ENCODE measurements around the gene ZNF500. TPM values are rescaled to one million over a fixed set of nuclear protein-coding genes. Genes with fewer than 3 reads are reported as not detected.

The ZNF500 gene
- total RNA-seq, 1 experiment from 2014 or later: 10.4 TPM

GRCh38 chr16:4783951-4784336 is 17.0 kb upstream of the ZNF500 start:
- ChIA-PET POLR2A (ENCODE audit: unreplicated experiment) (no interaction called here), CTCF (no interaction called here)
- Histone ChIP-seq H3K36me3 (ENCODE audit: low read depth, low read length) (no peaks in the 10 kb centered on the region), H3K9me3 (ENCODE audit: low read length) (no peaks in the 10 kb centered on the region), H3K4me3 (ENCODE audit: low read length) (no peak overlapping the region), H3K4me2 (ENCODE audit: low read length) (no peak overlapping the region), H3K79me2 (ENCODE audit: low read length) (no peaks in the 10 kb centered on the region), H3K9me2 (replicated peaks; ENCODE audit: low read length) (no peaks in the 10 kb centered on the region), H3K4me1 (ENCODE audit: insufficient read depth, low read length) (peaks cover 5% of the 10 kb centered on the region; the same call in 1 of the 2 replicates), H4K20me1 (ENCODE audit: low read length) (no peaks in the 10 kb centered on the region), H3K9ac (ENCODE audit: low read length) (no peak overlapping the region), H3K27ac (ENCODE audit: low read length) (no peak overlapping the region), H2AFZ (ENCODE audit: low read length) (no peak overlapping the region), H3F3A (ENCODE audit: low read length, unreplicated experiment) (no peaks in the 10 kb centered on the region), H3K27me3 (ENCODE audit: low read length) (no peaks in the 10 kb centered on the region)
- ATAC-seq: no peak
- TF ChIP-seq EZH2 (IDR thresholded peaks at IDR 0.05; ENCODE audit: low read length, unreplicated experiment) (no peak), EZH2phosphoT487 (IDR thresholded peaks at IDR 0.05; ENCODE audit: borderline replicate concordance, low read length) (no peak), CTCF (conservative IDR thresholded peaks at IDR 0.05; ENCODE audit: low read depth, low read length) (no peak)
- no TSS peak for BruUV-seq (replicated peaks)
- intact Hi-C loops (cut with micrococcal nuclease): no loop called here
- no peak for DNase-seq

DNA sequence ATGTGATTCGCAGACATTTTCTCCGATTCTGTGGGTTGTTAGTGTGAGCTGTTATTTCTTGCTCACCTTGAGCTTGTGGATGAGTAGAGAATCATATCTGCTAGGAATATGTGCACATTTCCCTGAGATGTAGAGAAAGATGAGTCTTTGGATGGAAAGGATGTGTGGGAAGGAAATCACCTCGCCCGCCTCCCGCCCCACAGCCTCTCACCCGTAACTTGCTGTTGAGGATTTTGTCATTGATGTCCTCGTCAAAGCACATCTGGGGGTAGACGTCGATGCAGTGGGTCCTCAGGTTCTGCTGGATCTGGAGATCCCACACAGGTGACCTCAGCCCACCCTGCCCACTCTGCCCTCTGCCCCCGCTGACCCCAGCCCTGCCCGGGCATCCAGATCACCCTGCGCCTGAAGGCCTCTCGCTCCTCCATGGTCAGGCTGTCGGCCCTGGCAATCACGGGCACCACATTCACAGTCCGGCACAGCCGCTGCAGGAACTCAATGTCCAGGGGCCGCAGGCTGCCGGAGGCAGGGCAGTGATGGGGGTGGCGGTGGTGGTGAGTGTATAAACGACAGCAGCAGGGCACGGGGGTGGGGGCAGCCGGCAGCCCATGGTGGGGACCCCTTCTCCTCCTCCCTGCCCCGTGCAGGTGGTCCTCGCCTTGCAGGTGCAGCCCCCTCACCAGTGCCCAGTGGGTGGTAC is 16.4 kb upstream of the ZNF500 start:
- H3K36me3 ChIP-seq (ENCODE audit: low read depth, low read length): no peaks in the 10 kb centered on the region
- H3K9me3 ChIP-seq (ENCODE audit: low read length): no peaks in the 10 kb centered on the region
- H3F3A ChIP-seq (ENCODE audit: low read length, unreplicated experiment): no peaks in the 10 kb centered on the region
- H3K79me2 ChIP-seq (ENCODE audit: low read length): no peaks in the 10 kb centered on the region
- no TSS peak for BruUV-seq (replicated peaks)
- H3K4me2 ChIP-seq (ENCODE audit: low read length): no peak overlapping the region
- H3K4me3 ChIP-seq (ENCODE audit: low read length): no peak overlapping the region
- ChIA-PET POLR2A (ENCODE audit: unreplicated experiment) (no interaction called here), CTCF (no interaction called here)
- intact Hi-C loops (cut with micrococcal nuclease): no loop called here
- no peaks in the 10 kb centered on the region for H4K20me1 ChIP-seq (ENCODE audit: low read length)
- DNase-seq: no peak
- no peak overlapping the region for H3K9ac ChIP-seq (ENCODE audit: low read length)
- TF ChIP-seq CTCF (conservative IDR thresholded peaks at IDR 0.05; ENCODE audit: low read depth, low read length): no peak
- TF ChIP-seq EZH2phosphoT487 (IDR thresholded peaks at IDR 0.05; ENCODE audit: borderline replicate concordance, low read length): no peak
- no peak for ATAC-seq
- H3K9me2 ChIP-seq (replicated peaks; ENCODE audit: low read length): no peaks in the 10 kb centered on the region
- H2AFZ ChIP-seq (ENCODE audit: low read length): no peak overlapping the region
- H3K4me1 ChIP-seq (ENCODE audit: insufficient read depth, low read length): peaks cover 5% of the 10 kb centered on the region; the same call in 1 of the 2 replicates
- no peak overlapping the region for H3K27ac ChIP-seq (ENCODE audit: low read length)
- H3K27me3 ChIP-seq (ENCODE audit: low read length): no peaks in the 10 kb centered on the region

- DNase-seq (peak; percentile 38), ATAC-seq (no peak)
- H2AFZ ChIP-seq (ENCODE audit: low read length): no peak overlapping the region
- ChIA-PET POLR2A (ENCODE audit: unreplicated experiment) (no interaction called here), CTCF (no interaction called here)
- no peaks in the 10 kb centered on the region for H3K9me3 ChIP-seq (ENCODE audit: low read length)
- BruUV-seq (replicated peaks): no TSS peak
- H3K9ac ChIP-seq (ENCODE audit: low read length): no peak overlapping the region
- no peaks in the 10 kb centered on the region for H3K36me3 ChIP-seq (ENCODE audit: low read depth, low read length)
- intact Hi-C loops (cut with micrococcal nuclease): no loop called here
- H3K4me3 ChIP-seq (ENCODE audit: low read length): no peak overlapping the region
- no peaks in the 10 kb centered on the region for H3K9me2 ChIP-seq (replicated peaks; ENCODE audit: low read length)
- no peaks in the 10 kb centered on the region for H3K27me3 ChIP-seq (ENCODE audit: low read length)
- no peaks in the 10 kb centered on the region for H3F3A ChIP-seq (ENCODE audit: low read length, unreplicated experiment)
- TF ChIP-seq CTCF (conservative IDR thresholded peaks at IDR 0.05; ENCODE audit: low read depth, low read length): no peak
- TF ChIP-seq EZH2phosphoT487 (IDR thresholded peaks at IDR 0.05; ENCODE audit: borderline replicate concordance, low read length): no peak
- TF ChIP-seq EZH2 (IDR thresholded peaks at IDR 0.05; ENCODE audit: low read length, unreplicated experiment): no peak
- peaks cover 5% of the 10 kb centered on the region; the same call in 1 of the 2 replicates for H3K4me1 ChIP-seq (ENCODE audit: insufficient read depth, low read length)
- no peak overlapping the region for H3K27ac ChIP-seq (ENCODE audit: low read length)
- H3K4me2 ChIP-seq (ENCODE audit: low read length): no peak overlapping the region
- no peaks in the 10 kb centered on the region for H3K79me2 ChIP-seq (ENCODE audit: low read length)
- no peaks in the 10 kb centered on the region for H4K20me1 ChIP-seq (ENCODE audit: low read length)
Observed at GRCh38 chr16:4780235-4780634, 13.3 kb upstream of the ZNF500 start.
